PC-3 (cell line): ENCODE results near the gene PBOV1.

Experiments used
- CTCF ChIP-seq: fragments of 300-600 bp; sonication (generic); conservative IDR thresholded peaks from 2 replicates; pipeline ENCODE4 v1.5.1; 2017; ENCODE audit warnings: antibody characterized with exemption, low read depth, mild to moderate bottlenecking, low read length
- EZH2 ChIP-seq: fragments of 300-600 bp; sonication (generic); IDR thresholded peaks from one replicate; pipeline ENCODE4 v1.6.1; 2017; ENCODE audit warnings: antibody characterized with exemption, mild to moderate bottlenecking, low read length; ENCODE audit not compliant: unreplicated experiment
- EZH2phosphoT487 ChIP-seq: fragments of 300-600 bp; sonication (generic); IDR thresholded peaks from 2 replicates; pipeline ENCODE4 v1.6.1; 2018; ENCODE audit warnings: mild to moderate bottlenecking, antibody characterized with exemption, low read length, borderline replicate concordance

GRCh38 chr6:138182939-138183789 is 35.1 kb downstream of the PBOV1 start:
- TF ChIP-seq CTCF (no peak), EZH2 (no peak), EZH2phosphoT487 (no peak)
